ENCODE measurements around the gene PGAM4. TPM values are rescaled to one million over a fixed set of nuclear protein-coding genes. Genes with fewer than 3 reads are reported as not detected.

PGAM4 gene
- total RNA-seq = not detected in 2 replicates

DNA sequence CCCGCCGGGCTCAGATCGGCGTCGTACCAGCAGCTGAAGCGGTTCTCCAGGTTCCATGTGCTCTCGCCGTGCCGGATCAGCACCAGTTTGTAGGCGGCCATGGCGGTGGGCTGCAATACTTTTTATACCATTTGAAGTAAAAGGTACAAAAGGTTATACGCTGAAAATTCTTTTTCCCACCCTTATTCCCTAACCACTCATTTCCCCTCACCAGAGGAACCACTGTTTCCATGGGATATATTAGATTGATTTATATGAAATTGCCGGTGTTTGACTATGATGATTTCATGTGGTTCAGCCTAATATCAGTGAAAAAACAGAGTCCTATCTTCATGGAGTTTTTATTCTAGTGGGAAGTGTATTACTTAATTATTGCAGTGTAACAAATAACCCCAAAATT, at the start of gene PGAM4:
TSS of gene PGAM4 (minus strand) at position 101 of the 400 bp plus-strand sequence. CDS start at position 101, 0 bp downstream.

Other genes starting within 250 kb of the PGAM4 start
- gene ATRX, start 183.4 kb downstream of the PGAM4 start, total RNA-seq = 62.9 and 97.2 TPM in 2 replicates
- 122 and 180 TPM in 2 replicates for gene MAGT1, start 74.2 kb downstream of the PGAM4 start, total RNA-seq
- gene COX7B, start 70.2 kb downstream of the PGAM4 start, total RNA-seq = 432 and 451 TPM in 2 replicates
- 13.2 and 17.8 TPM in 2 replicates for gene ATP7A, start 58.9 kb downstream of the PGAM4 start, total RNA-seq
- 563 and 592 TPM in 2 replicates for gene PGK1, start 134.6 kb upstream of the PGAM4 start, total RNA-seq
- 5.6 and 20.5 TPM in 2 replicates for gene TAF9B, start 170.0 kb upstream of the PGAM4 start, total RNA-seq